ENCODE results near the gene ADAT3.
A peak's percentile ranks its signal among the peaks of the same experiment; 100 is the strongest.

ADAT3 gene

GRCh38 chr19:1921326-1921725, 16.1 kb downstream of the ADAT3 start:
- DNase-seq (ENCODE audit: insufficient read length, low spot score) (no peak), FAIRE-seq (no peak)
- TF ChIP-seq POLR2A (IDR thresholded peaks at IDR 0.05; ENCODE audit: low read depth, low read length): no peak

- FAIRE-seq: no peak
- no peak for DNase-seq (ENCODE audit: insufficient read length, low spot score)
These were observed 16.6 kb downstream of the ADAT3 start for GRCh38 chr19:1921825-1922224.

GRCh38 chr19:1922803-1923202, 17.6 kb downstream of the ADAT3 start:
- no peak for DNase-seq (ENCODE audit: insufficient read length, low spot score)
- FAIRE-seq: no peak
- no peak for TF ChIP-seq POLR2A (IDR thresholded peaks at IDR 0.05; ENCODE audit: low read depth, low read length)

More at GRCh38 chr19:1921825-1922224, 16.6 kb downstream of the ADAT3 start:
- no peak for TF ChIP-seq POLR2A (IDR thresholded peaks at IDR 0.05; ENCODE audit: low read depth, low read length)

- TF ChIP-seq POLR2A (IDR thresholded peaks at IDR 0.05; ENCODE audit: low read depth, low read length): no peak
- DNase-seq (ENCODE audit: insufficient read length, low spot score) (no peak), FAIRE-seq (no peak)
These were observed 18.1 kb downstream of the ADAT3 start for GRCh38 chr19:1923319-1923718.

GRCh38 chr19:1924320-1924961, 19.2 kb downstream of the ADAT3 start:
- no peak for TF ChIP-seq POLR2A (IDR thresholded peaks at IDR 0.05; ENCODE audit: low read depth, low read length)
- DNase-seq (ENCODE audit: insufficient read length, low spot score) (no peak), FAIRE-seq (no peak)

- TF ChIP-seq POLR2A (IDR thresholded peaks at IDR 0.05; ENCODE audit: low read depth, low read length): no peak
- DNase-seq (ENCODE audit: insufficient read length, low spot score) (no peak), FAIRE-seq (no peak)
These were observed 20.3 kb downstream of the ADAT3 start for GRCh38 chr19:1925544-1925943.

GRCh38 chr19:1929021-1929742, 24.0 kb downstream of the ADAT3 start:
- DNase-seq (ENCODE audit: insufficient read length, low spot score) (peak; percentile 93), FAIRE-seq (no peak)
- no peak for TF ChIP-seq POLR2A (IDR thresholded peaks at IDR 0.05; ENCODE audit: low read depth, low read length)

GRCh38 chr19:1931445-1931844, 26.2 kb downstream of the ADAT3 start:
- TF ChIP-seq POLR2A (IDR thresholded peaks at IDR 0.05; ENCODE audit: low read depth, low read length): no peak
- DNase-seq (ENCODE audit: insufficient read length, low spot score) (no peak), FAIRE-seq (no peak)

- FAIRE-seq: no peak
- TF ChIP-seq POLR2A (IDR thresholded peaks at IDR 0.05; ENCODE audit: low read depth, low read length): no peak
- no peak for DNase-seq (ENCODE audit: insufficient read length, low spot score)
These were observed 27.2 kb downstream of the ADAT3 start for GRCh38 chr19:1932395-1932794.

GRCh38 chr19:1933244-1933643, 28.0 kb downstream of the ADAT3 start:
- TF ChIP-seq POLR2A (IDR thresholded peaks at IDR 0.05; ENCODE audit: low read depth, low read length): no peak
- DNase-seq (ENCODE audit: insufficient read length, low spot score) (no peak), FAIRE-seq (no peak)

- no peak for DNase-seq (ENCODE audit: insufficient read length, low spot score)
- TF ChIP-seq POLR2A (IDR thresholded peaks at IDR 0.05; ENCODE audit: low read depth, low read length): no peak
- no peak for FAIRE-seq
These were observed 28.7 kb downstream of the ADAT3 start for GRCh38 chr19:1933942-1934341.

GRCh38 chr19:1935484-1936208, 30.4 kb downstream of the ADAT3 start:
- no peak for DNase-seq (ENCODE audit: insufficient read length, low spot score)
- FAIRE-seq: no peak
- no peak for TF ChIP-seq POLR2A (IDR thresholded peaks at IDR 0.05; ENCODE audit: low read depth, low read length)

GRCh38 chr19:1936430-1936829, 31.2 kb downstream of the ADAT3 start:
- DNase-seq (ENCODE audit: insufficient read length, low spot score) (no peak), FAIRE-seq (no peak)
- TF ChIP-seq POLR2A (IDR thresholded peaks at IDR 0.05; ENCODE audit: low read depth, low read length): no peak

- DNase-seq (ENCODE audit: insufficient read length, low spot score) (no peak), FAIRE-seq (no peak)
- TF ChIP-seq POLR2A (IDR thresholded peaks at IDR 0.05; ENCODE audit: low read depth, low read length): no peak
These were observed 31.9 kb downstream of the ADAT3 start for GRCh38 chr19:1936916-1937610.
